GM06990 (cell line): ENCODE results near the gene KANSL1.
A peak's percentile ranks its signal among the peaks of the same experiment; 100 is the strongest.

Experiments used
- DNase-seq: peaks from one replicate; pipeline ENCODE4 v3.0.0-alpha.2; 2011; ENCODE audit not compliant: insufficient read length; ENCODE audit errors: extremely low read depth
- H3K27me3 ChIP-seq: replicated peaks from 2 replicates; pipeline ENCODE4 v1.6.0; 2011; ENCODE audit warnings: low read length; ENCODE audit not compliant: control insufficient read depth, insufficient read depth
- H3K36me3 ChIP-seq: 2 replicates; pipeline ENCODE4 v1.5.1; 2011; ENCODE audit warnings: low read length; ENCODE audit not compliant: control insufficient read depth, insufficient read depth
- H3K4me3 ChIP-seq: replicated peaks from 2 replicates; pipeline ENCODE4 v1.5.1; 2011; ENCODE audit warnings: low read depth, mild to moderate bottlenecking, control low read depth, low read length
- TF ChIP-seq, protein P1 (sequence below): IDR thresholded peaks from 2 replicates; pipeline ENCODE4 v1.5.1; 2011; ENCODE audit warnings: low read length, control low read depth, mild to moderate bottlenecking, inconsistent platforms; ENCODE audit not compliant: insufficient read depth, poor library complexity, severe bottlenecking

KANSL1 gene

DNA sequence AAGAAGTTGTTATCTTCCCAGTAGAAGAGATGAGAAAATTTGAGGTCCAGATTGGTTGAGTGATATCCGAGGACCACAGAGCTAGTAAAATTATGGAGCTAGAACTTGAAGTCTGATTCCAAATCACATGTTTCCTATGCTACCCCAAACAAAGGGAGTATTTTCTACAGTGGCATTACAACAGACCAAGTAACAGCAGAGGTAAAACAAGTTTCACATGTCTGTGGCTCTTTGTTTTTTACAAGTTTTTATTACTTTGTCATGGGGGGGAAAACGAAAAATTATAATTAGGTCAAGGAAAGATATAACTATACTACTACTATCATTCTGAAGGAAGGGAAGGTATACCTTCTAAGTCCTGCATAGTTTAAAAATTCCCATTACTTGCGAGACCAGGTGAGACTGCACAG is 49.4 kb downstream of the KANSL1 start:
- TF ChIP-seq, protein P1, sequence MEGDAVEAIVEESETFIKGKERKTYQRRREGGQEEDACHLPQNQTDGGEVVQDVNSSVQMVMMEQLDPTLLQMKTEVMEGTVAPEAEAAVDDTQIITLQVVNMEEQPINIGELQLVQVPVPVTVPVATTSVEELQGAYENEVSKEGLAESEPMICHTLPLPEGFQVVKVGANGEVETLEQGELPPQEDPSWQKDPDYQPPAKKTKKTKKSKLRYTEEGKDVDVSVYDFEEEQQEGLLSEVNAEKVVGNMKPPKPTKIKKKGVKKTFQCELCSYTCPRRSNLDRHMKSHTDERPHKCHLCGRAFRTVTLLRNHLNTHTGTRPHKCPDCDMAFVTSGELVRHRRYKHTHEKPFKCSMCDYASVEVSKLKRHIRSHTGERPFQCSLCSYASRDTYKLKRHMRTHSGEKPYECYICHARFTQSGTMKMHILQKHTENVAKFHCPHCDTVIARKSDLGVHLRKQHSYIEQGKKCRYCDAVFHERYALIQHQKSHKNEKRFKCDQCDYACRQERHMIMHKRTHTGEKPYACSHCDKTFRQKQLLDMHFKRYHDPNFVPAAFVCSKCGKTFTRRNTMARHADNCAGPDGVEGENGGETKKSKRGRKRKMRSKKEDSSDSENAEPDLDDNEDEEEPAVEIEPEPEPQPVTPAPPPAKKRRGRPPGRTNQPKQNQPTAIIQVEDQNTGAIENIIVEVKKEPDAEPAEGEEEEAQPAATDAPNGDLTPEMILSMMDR, result no peak
- no peak for DNase-seq
- H3K4me3 ChIP-seq, result no peak overlapping the region
- no peaks in the 10 kb centered on the region for H3K36me3 ChIP-seq
- no peaks in the 10 kb centered on the region for H3K27me3 ChIP-seq

DNA sequence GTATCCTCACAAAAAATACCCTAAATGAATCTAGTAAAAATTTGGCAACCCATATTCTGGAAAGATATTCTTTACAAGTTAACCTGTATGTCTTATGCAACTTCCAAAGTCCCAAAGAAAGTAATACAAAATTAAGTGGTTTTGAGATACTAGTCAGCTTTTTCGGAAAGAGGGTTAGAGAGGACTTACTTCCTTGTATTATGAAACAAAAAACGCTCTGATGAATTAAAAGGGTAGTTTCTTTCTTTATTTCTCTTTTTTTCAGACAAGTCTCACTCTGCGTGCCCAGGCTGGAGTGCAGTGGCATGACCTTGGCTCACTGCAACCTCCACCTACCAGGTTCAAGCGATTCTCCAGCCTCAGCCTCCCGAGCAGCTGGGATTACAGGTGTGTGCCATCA is 51.6 kb downstream of the KANSL1 start:
- TF ChIP-seq, protein P1, result no peak
- H3K36me3 ChIP-seq, result no peaks in the 10 kb centered on the region
- no peak overlapping the region for H3K4me3 ChIP-seq
- DNase-seq, result peak; percentile 59
- H3K27me3 ChIP-seq, result no peaks in the 10 kb centered on the region

DNA sequence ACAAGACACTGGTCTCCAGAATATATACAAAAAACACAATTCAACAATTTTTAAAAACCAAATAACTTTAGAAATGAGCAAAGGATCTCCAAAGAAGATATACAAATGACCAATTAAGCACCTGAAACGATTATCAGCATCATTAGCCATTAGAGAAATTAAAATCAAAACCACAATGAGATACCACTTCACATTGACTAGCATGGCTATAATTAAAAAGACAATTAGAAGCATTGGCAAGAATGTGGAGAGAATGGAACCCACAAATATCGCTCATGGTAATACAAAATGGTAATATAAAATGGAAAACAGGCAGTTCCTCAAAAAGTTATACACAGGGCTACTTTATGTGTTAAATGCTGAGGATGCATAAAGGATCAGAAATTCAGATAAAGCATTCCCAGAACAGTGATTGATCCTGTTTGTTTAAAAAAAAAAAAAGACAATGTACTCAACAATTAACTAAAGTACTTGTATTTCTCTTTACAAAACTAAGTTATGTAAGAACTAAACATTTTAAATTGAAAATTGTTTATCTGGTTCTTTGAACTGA is 52.5 kb downstream of the KANSL1 start:
- no peak for DNase-seq
- TF ChIP-seq, protein P1, result no peak
- Histone ChIP-seq H3K4me3 (no peak overlapping the region), H3K36me3 (no peaks in the 10 kb centered on the region), H3K27me3 (no peaks in the 10 kb centered on the region)

DNA sequence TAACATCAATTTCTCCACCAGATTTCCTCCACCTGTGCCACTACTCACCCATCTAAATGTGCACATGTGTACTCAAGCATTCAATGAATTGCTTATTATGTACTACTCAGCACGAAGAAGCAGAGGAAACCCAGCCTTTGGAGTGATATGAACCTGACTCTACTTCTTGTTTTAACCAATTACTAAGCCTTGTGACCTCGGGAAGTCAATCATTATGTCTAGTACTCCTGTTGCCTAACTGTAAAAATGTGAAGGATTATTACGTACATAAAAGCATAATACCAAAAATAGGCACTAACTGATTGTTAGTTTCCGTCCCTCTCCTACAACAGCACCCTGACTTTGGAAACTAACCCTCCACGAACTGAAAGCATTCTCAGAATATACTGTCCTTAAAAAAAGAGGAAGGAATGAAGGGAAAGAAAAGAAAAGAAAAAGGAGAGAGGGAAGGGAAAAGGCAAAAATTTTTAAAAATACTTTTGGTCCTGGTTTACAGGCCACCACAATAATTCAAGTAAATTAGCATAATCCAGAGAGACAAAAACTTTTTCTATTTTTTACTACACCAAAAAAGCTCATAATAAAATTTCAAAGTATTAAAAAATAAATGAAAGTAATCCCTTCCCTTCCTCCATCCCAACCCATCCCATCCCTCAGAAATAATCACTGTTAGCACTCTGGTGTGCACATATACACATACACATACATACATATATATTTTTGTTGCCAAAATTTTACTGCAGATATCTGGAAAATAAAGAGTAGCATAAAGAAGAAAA is 53.6 kb downstream of the KANSL1 start:
- no peaks in the 10 kb centered on the region for H3K27me3 ChIP-seq
- H3K36me3 ChIP-seq, result no peaks in the 10 kb centered on the region
- DNase-seq, result peak; percentile 44
- no peak overlapping the region for H3K4me3 ChIP-seq
- TF ChIP-seq, protein P1, result no peak

DNA sequence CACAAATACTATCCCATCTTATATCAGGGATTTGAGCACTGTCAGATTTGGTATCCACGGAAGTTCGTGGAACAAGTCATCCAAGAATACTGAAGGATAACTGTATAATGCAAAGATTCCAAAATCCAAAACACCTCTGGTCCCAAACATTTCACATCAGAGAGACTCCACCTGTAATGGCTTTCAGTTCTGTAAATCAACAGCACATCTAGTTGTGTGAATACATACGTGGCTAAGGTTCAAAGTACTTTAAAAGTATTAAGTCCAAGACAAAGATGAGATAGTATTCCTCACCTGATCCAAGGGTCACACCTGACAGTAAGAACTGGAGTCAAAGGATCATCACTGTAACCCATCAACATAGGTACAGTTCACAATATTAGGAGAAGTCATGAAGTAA is 54.8 kb downstream of the KANSL1 start:
- Histone ChIP-seq H3K4me3 (no peak overlapping the region), H3K27me3 (no peaks in the 10 kb centered on the region), H3K36me3 (no peaks in the 10 kb centered on the region)
- TF ChIP-seq, protein P1, result no peak
- no peak for DNase-seq
